H1 (cell line): ENCODE measurements around the gene ACVR2B. TPM values are rescaled to one million over a fixed set of nuclear protein-coding genes. Genes with fewer than 3 reads are reported as not detected.

Source experiments
- CTCF ChIA-PET: fragments of 300-600 bp; sonication (Branson Sonifier 250); formaldehyde crosslinking; loops from one replicate; lab custom pipeline; 2021; ENCODE audit not compliant: partially characterized antibody; lab: Charles Lee
- POLR2A ChIA-PET: fragments of 300-600 bp; sonication (Branson Sonifier 250); formaldehyde crosslinking; loops from one replicate; lab custom pipeline; 2021; ENCODE audit warnings: inconsistent platforms; ENCODE audit not compliant: partially characterized antibody; lab: Charles Lee
- DNase-seq, 2 experiments: peaks; one replicate each; pipeline versions ENCODE4 v3.0.0 to v3.0.0-alpha.2; 2010 to 2022; ENCODE audit warnings: low spot score in 2 of 2, low read depth in 1 of 2, mixed read lengths in 1 of 2
- FAIRE-seq: peaks from 2 replicates; lab custom pipeline; 2011; peaks lifted over from hg19 to GRCh38; lab: Jason Lieb, UNC
- H2AFZ ChIP-seq: 2 replicates; pipeline ENCODE4 v1.8.1; 2012; ENCODE audit warnings: low read length, inconsistent platforms
- H2AK5ac ChIP-seq: 2 replicates; pipeline ENCODE4 v1.6.1; 2013; ENCODE audit warnings: low read depth, low read length
- H2BK120ac ChIP-seq: replicated peaks from 2 replicates; pipeline ENCODE3; 2013; ENCODE audit warnings: low read depth, low read length, inconsistent platforms
- H2BK12ac ChIP-seq: 2 replicates; pipeline ENCODE4 v1.6.1; 2013; ENCODE audit warnings: low read depth, low read length
- H2BK15ac ChIP-seq: 2 replicates; pipeline ENCODE4 v1.6.1; 2013; ENCODE audit warnings: low read length
- H2BK20ac ChIP-seq: 2 replicates; pipeline ENCODE4 v1.6.1; 2013; ENCODE audit warnings: low read length
- H2BK5ac ChIP-seq: 2 replicates; pipeline ENCODE4 v1.6.1; 2013; ENCODE audit warnings: low read depth, low read length
- H3K14ac ChIP-seq: 2 replicates; pipeline ENCODE4 v1.6.1; 2013; ENCODE audit warnings: inconsistent platforms; ENCODE audit not compliant: insufficient read length
- H3K18ac ChIP-seq: 2 replicates; pipeline ENCODE4 v1.6.1; 2013; ENCODE audit warnings: low read length; ENCODE audit errors: extremely low read depth
- H3K23ac ChIP-seq: 2 replicates; pipeline ENCODE4 v1.6.1; 2013; ENCODE audit warnings: inconsistent platforms; ENCODE audit not compliant: insufficient read length
- H3K23me2 ChIP-seq: 2 replicates; pipeline ENCODE4 v1.6.1; 2013; ENCODE audit warnings: low read depth, low read length
- H3K27ac ChIP-seq: 2 replicates; pipeline ENCODE4 v1.6.1; 2011; ENCODE audit warnings: low read depth, low read length, inconsistent platforms
- H3K27me3 ChIP-seq, 4 experiments: replicated peaks in 1 of 4; 1 replicate in 1 of 4; 2 replicates in 3 of 4; pipeline versions ENCODE4 v1.6.1 to v1.8.1; 2011 to 2013; ENCODE audit warnings: low read length in 3 of 4, mild to moderate bottlenecking in 3 of 4, inconsistent platforms in 2 of 4, mixed read lengths in 2 of 4, moderate library complexity in 1 of 4; ENCODE audit not compliant: control insufficient read depth in 3 of 4, insufficient read depth in 3 of 4; ENCODE audit errors: extremely low read depth in 1 of 4
- H3K36me3 ChIP-seq, 4 experiments: 2 replicates each; pipeline versions ENCODE4 v1.6.1 to v1.8.1; 2011 to 2013; ENCODE audit warnings: mild to moderate bottlenecking in 4 of 4, low read length in 3 of 4, moderate library complexity in 2 of 4, control low read depth in 1 of 4, inconsistent platforms in 1 of 4; ENCODE audit not compliant: insufficient read depth in 4 of 4, control insufficient read depth in 2 of 4
- H3K4ac ChIP-seq: replicated peaks from 2 replicates; pipeline ENCODE3; 2013; ENCODE audit warnings: low read length, low read depth, mixed read lengths, inconsistent platforms; ENCODE audit not compliant: insufficient read length
- H3K4me1 ChIP-seq, 4 experiments: replicated peaks in 1 of 4; 1 replicate in 1 of 4; 2 replicates in 3 of 4; pipeline versions ENCODE4 v1.6.1 to v1.8.1; 2011 to 2013; ENCODE audit warnings: low read length in 3 of 4, inconsistent platforms in 2 of 4, mixed read lengths in 1 of 4; ENCODE audit not compliant: insufficient read depth in 4 of 4, control insufficient read depth in 3 of 4
- H3K4me2 ChIP-seq, 2 experiments: 2 replicates each; pipeline versions ENCODE4 v1.6.1 to v1.8.1; 2011 to 2013; ENCODE audit warnings: low read depth in 2 of 2, low read length in 2 of 2, control low read depth in 1 of 2, inconsistent platforms in 1 of 2, mild to moderate bottlenecking in 1 of 2; ENCODE audit not compliant: insufficient read depth in 1 of 2
- H3K4me3 ChIP-seq, 4 experiments: fragments of 200-600, 300-600 bp in 1 of 4; sonication (generic), shearing (Covaris generic), sonication (Bioruptor Twin) in 1 of 4; 2 replicates each; pipeline versions ENCODE4 v1.5.1 to v1.8.1; 2011 to 2016; ENCODE audit warnings: low read length in 4 of 4, low read depth in 3 of 4, control low read depth in 2 of 4, inconsistent platforms in 2 of 4, mild to moderate bottlenecking in 2 of 4, mixed read lengths in 1 of 4, moderate library complexity in 1 of 4; ENCODE audit not compliant: insufficient read depth in 2 of 4; ENCODE audit errors: extremely low read depth in 1 of 4
- H3K56ac ChIP-seq: replicated peaks from 2 replicates; pipeline ENCODE3; 2013; ENCODE audit warnings: low read depth, mild to moderate bottlenecking, mixed read lengths, low read length, inconsistent platforms; ENCODE audit not compliant: insufficient read length
- H3K79me1 ChIP-seq: 2 replicates; pipeline ENCODE4 v1.6.1; 2013; ENCODE audit warnings: low read depth, low read length, control low read depth
- H3K79me2 ChIP-seq, 2 experiments: 2 replicates each; pipeline versions ENCODE4 v1.6.1 to v1.8.1; 2012 to 2013; ENCODE audit warnings: low read length in 2 of 2, mild to moderate bottlenecking in 2 of 2, inconsistent platforms in 1 of 2; ENCODE audit not compliant: insufficient read depth in 2 of 2, control insufficient read depth in 1 of 2
- H3K9ac ChIP-seq, 4 experiments: replicated peaks in 1 of 4; 1 replicate in 1 of 4; 2 replicates in 3 of 4; pipeline versions ENCODE4 v1.6.1 to v1.8.1; 2011 to 2013; ENCODE audit warnings: low read depth in 3 of 4, low read length in 3 of 4, control low read depth in 2 of 4, mild to moderate bottlenecking in 2 of 4, moderate library complexity in 2 of 4, inconsistent platforms in 1 of 4; ENCODE audit errors: extremely low read depth in 1 of 4
- H3K9me3 ChIP-seq, 2 experiments: 2 replicates each; pipeline versions ENCODE4 v1.6.1 to v1.8.1; 2012 to 2013; ENCODE audit warnings: mild to moderate bottlenecking in 2 of 2, moderate library complexity in 2 of 2, control low read depth in 1 of 2, inconsistent platforms in 1 of 2, low read depth in 1 of 2, low read length in 1 of 2, mixed read lengths in 1 of 2; ENCODE audit not compliant: insufficient read depth in 2 of 2
- H4K20me1 ChIP-seq, 2 experiments: replicated peaks in 1 of 2; 2 replicates each; pipeline versions ENCODE3 to v1.8.1; 2011 to 2013; ENCODE audit warnings: inconsistent platforms in 2 of 2, low read length in 2 of 2, mild to moderate bottlenecking in 1 of 2; ENCODE audit not compliant: insufficient read depth in 2 of 2, control insufficient read depth in 1 of 2
- H4K5ac ChIP-seq: 2 replicates; pipeline ENCODE4 v1.6.1; 2013; ENCODE audit warnings: low read length, low read depth, mixed read lengths, inconsistent platforms; ENCODE audit not compliant: insufficient read length
- H4K8ac ChIP-seq: 2 replicates; pipeline ENCODE4 v1.8.0; 2013; ENCODE audit warnings: mild to moderate bottlenecking, moderate library complexity, low read length, inconsistent platforms; ENCODE audit not compliant: insufficient read depth; ENCODE audit errors: extremely low read depth
- H4K91ac ChIP-seq: replicated peaks from 2 replicates; pipeline ENCODE3; 2013; ENCODE audit warnings: low read length, mixed read lengths, inconsistent platforms; ENCODE audit not compliant: insufficient read length
- ASH2L ChIP-seq: fragments of 200-600, 300-600 bp; sonication (generic); IDR thresholded peaks from one replicate; pipeline ENCODE4 v1.7.1; 2017; ENCODE audit warnings: low read length
- WGBS, 2 experiments: shearing (Covaris generic) in 1 of 2; methylation state at CpG; one replicate each; pipeline versions ENCODE4 v1.1.6 to v1.1.7; 2013 to 2015; ENCODE audit warnings: low lambda C conversion rate in 2 of 2, mixed read lengths in 2 of 2, inconsistent platforms in 1 of 2, low coverage in 1 of 2, missing lambda C conversion rate in 1 of 2; ENCODE audit not compliant: insufficient replicate concordance in 2 of 2, insufficient coverage in 1 of 2, insufficient read length in 1 of 2; ENCODE audit errors: extremely low coverage in 1 of 2, missing lambda C conversion rate in 1 of 2; 5-methylcytosine and 5-hydroxymethylcytosine counted together
- polyA plus RNA-seq, 7 experiments: library from polyadenylated mRNA; depleted of rRNA in 3 of 7; stranded (reverse) in 5 of 7; unstranded in 2 of 7; fragments of >200 nt in 5 of 7; fragments of 200-250 nt in 2 of 7; gene quantifications; 1 replicate in 5 of 7; 2 replicates in 1 of 7; 4 replicates in 1 of 7; pipeline versions ENCODE4 v1.2.1 to v1.2.3, GENCODE V29; 2011 to 2013; ENCODE audit warnings: missing spikeins in 2 of 7, mixed read lengths in 2 of 7
- total RNA-seq: library from RNA; stranded (reverse); fragmentation: NEBNext Ultra II Directional; extraction: Animal tissue kit (Norgen Biotek cat#: 25700); gene quantifications from 2 replicates; pipeline ENCODE4 v1.2.1, GENCODE V29; 2021

The ACVR2B gene
- total and polyA plus RNA-seq, 2 of the 8 experiments (the other 6 are each of a cell fraction or from before 2014, with no cell fraction given), result 24.7 to 109 TPM

- H3K9ac ChIP-seq, result no peak overlapping the region
- no peak overlapping the region for H4K5ac ChIP-seq
- no peak overlapping the region for H2BK5ac ChIP-seq
- H4K8ac ChIP-seq, result no peak overlapping the region
- peaks cover 0 to 39% (median 9%) of the 10 kb centered on the region in 4 experiments; a peak in 4 of 8 replicates for H3K36me3 ChIP-seq
- 83% methylated on average over 5 of the region's 5 CpGs; no CpG with 5 or more reads in 1 of the 2 experiments for WGBS, 2 experiments
- H3K14ac ChIP-seq, result no peak overlapping the region
- no peak overlapping the region for H3K56ac ChIP-seq
- no peak overlapping the region for H3K4me3 ChIP-seq
- TF ChIP-seq ASH2L, result no peak
- H3K9me3 ChIP-seq, result peaks cover 17 to 26% of the 10 kb centered on the region in 2 experiments
- no peak overlapping the region for H3K18ac ChIP-seq
- no peak overlapping the region for H2BK15ac ChIP-seq
- no peak overlapping the region for H2BK20ac ChIP-seq
- H3K4me1 ChIP-seq, result no peaks in the 10 kb centered on the region
- H3K23me2 ChIP-seq, result no peaks in the 10 kb centered on the region
- H2BK12ac ChIP-seq, result no peak overlapping the region
- ChIA-PET POLR2A (interaction anchor here (0.7 to 1.2 kb wide), 2 partner anchors 9 kb away, joined by 3 read pairs; no protein-coding TSS in a partner anchor), CTCF (interaction anchor here (0.6 to 1.6 kb wide), 5 partner anchors 9 to 85 kb away, joined by 3 to 5 read pairs (median 3); partner anchors contain the start of gene XYLB)
- no peak overlapping the region for H3K4ac ChIP-seq
- H3K4me2 ChIP-seq, result no peak overlapping the region
- no peak overlapping the region for H3K23ac ChIP-seq
- H3K79me2 ChIP-seq, result no peaks in the 10 kb centered on the region
- H3K79me1 ChIP-seq, result no peaks in the 10 kb centered on the region
- no peaks in the 10 kb centered on the region for H3K27me3 ChIP-seq
- no peak overlapping the region for H2AK5ac ChIP-seq
- H3K27ac ChIP-seq, result no peak overlapping the region
- FAIRE-seq, result no peak
- no peak overlapping the region for H2BK120ac ChIP-seq
- DNase-seq, result no peak
- no peak overlapping the region for H2AFZ ChIP-seq
- no peaks in the 10 kb centered on the region for H4K20me1 ChIP-seq
- H4K91ac ChIP-seq, result no peak overlapping the region
Observed at GRCh38 chr3:38404286-38404685, 49.4 kb upstream of the ACVR2B start.
